NOMO-1 treated with DMSO at 0.1 percent for 48 hours (cell line): ENCODE data around the gene LOXL4.

Experiments used
- DNase-seq: peaks from one replicate; lab custom pipeline; 2025; ENCODE audit not compliant: unreplicated experiment; lab: John Stamatoyannopoulos, UW

LOXL4 gene

DNA sequence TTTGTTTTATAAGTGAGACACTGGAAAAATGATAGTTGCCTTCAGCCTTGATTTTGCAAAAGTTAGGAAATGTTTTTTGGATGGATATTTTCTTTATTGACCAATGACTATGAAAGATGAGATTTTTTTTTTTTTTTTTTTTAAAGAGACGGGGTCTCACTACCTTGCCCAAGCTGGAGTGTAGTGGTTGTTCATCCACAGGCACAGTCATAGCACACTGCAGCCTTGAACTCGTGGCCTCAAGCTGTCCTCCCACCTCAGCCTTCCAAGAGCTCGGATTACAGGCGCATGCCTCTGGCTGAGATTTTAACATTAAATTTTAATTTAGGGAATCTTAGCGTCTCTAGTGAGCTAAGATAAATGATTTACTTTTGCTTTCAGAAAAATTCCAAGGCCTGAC lies 66.2 kb downstream of the LOXL4 start:
- DNase-seq, result no peak
